Mucosa of gallbladder (tissue), 1 donor: ENCODE measurements around the gene AKIRIN2. TPM values are rescaled to one million over a fixed set of nuclear protein-coding genes. Genes with fewer than 3 reads are reported as not detected.

Experiments
- DNase-seq: peaks from one replicate; pipeline ENCODE4 v3.0.0-alpha.2; 2020; ENCODE audit warnings: low spot score
- total RNA-seq: library from RNA; stranded (reverse); gene quantifications from one replicate; pipeline ENCODE4 v1.2.1, GENCODE V29; 2021
- donor health status: DM: no; HTN: no; CAD: no.

AKIRIN2 gene
- total RNA-seq, 1 donor from 2014 or later, result 43.1 TPM

GRCh38 chr6:87655824-87656223, 46.2 kb downstream of the AKIRIN2 start:
- no peak for DNase-seq

GRCh38 chr6:87654875-87655454, 47.1 kb downstream of the AKIRIN2 start:
- DNase-seq, result no peak

GRCh38 chr6:87654122-87654521, 47.9 kb downstream of the AKIRIN2 start:
- DNase-seq, result no peak

GRCh38 chr6:87653074-87653962, 48.7 kb downstream of the AKIRIN2 start:
- no peak for DNase-seq

GRCh38 chr6:87645080-87645479, 57.0 kb downstream of the AKIRIN2 start:
- DNase-seq, result no peak

GRCh38 chr6:87641065-87641692, 60.9 kb downstream of the AKIRIN2 start:
- no peak for DNase-seq

- DNase-seq, result no peak
These were observed 62.7 kb downstream of the AKIRIN2 start for GRCh38 chr6:87639373-87639772.

- no peak for DNase-seq
These were observed 64.9 kb downstream of the AKIRIN2 start for GRCh38 chr6:87637106-87637505.

GRCh38 chr6:87636315-87636714, 65.7 kb downstream of the AKIRIN2 start:
- no peak for DNase-seq

GRCh38 chr6:87633851-87634250, 68.2 kb downstream of the AKIRIN2 start:
- DNase-seq, result no peak

GRCh38 chr6:87630746-87631145, 71.3 kb downstream of the AKIRIN2 start:
- DNase-seq, result no peak

- DNase-seq, result no peak
These were observed 73.2 kb downstream of the AKIRIN2 start for GRCh38 chr6:87628881-87629280.

- DNase-seq, result no peak
These were observed 73.6 kb downstream of the AKIRIN2 start for GRCh38 chr6:87628424-87628823.

Other genes with a start within 250 kb of the AKIRIN2 start
- gene SLC35A1, start 229.3 kb downstream of the AKIRIN2 start, total RNA-seq, result 20.7 TPM
- gene RARS2, start 112.2 kb downstream of the AKIRIN2 start, total RNA-seq, result 29.1 TPM
- 15.9 TPM for gene ORC3, start 112.1 kb downstream of the AKIRIN2 start, total RNA-seq